HepG2 (cell line): Measurements from ENCODE around the gene RASGRP4. TPM values are rescaled to one million over a fixed set of nuclear protein-coding genes. Genes with fewer than 3 reads are reported as not detected.

Experiments used
- ASH2L ChIP-seq: fragments of 300-600, 200-600 bp; sonication (generic); IDR thresholded peaks from 2 replicates; pipeline ENCODE4 v1.7.0; 2017; ENCODE audit warnings: low read depth, mild to moderate bottlenecking, moderate library complexity, mixed read lengths, low read length; ENCODE audit not compliant: insufficient read length
- HDAC2 ChIP-seq: sonication (generic); formaldehyde crosslinking; IDR thresholded peaks from 2 replicates; pipeline ENCODE4 v1.4.0; 2020; ENCODE audit warnings: missing genetic modification reagents
- MED1 ChIP-seq: sonication (generic); formaldehyde crosslinking; IDR thresholded peaks from 2 replicates; pipeline ENCODE4 v1.4.0; 2020; ENCODE audit warnings: missing genetic modification reagents
- NCOA5 ChIP-seq: sonication (generic); formaldehyde crosslinking; IDR thresholded peaks from 2 replicates; pipeline ENCODE4 v1.4.0; 2020; ENCODE audit warnings: missing genetic modification reagents
- SP5 ChIP-seq: IDR thresholded peaks from 2 replicates; pipeline ENCODE4 v1.6.1; 2016; ENCODE audit warnings: low read depth, borderline replicate concordance
- TSC22D2 ChIP-seq: sonication (generic); formaldehyde crosslinking; IDR thresholded peaks from 2 replicates; pipeline ENCODE4 v1.5.1; 2020; ENCODE audit warnings: missing genetic modification reagents, mild to moderate bottlenecking, borderline replicate concordance
- ZNF124 ChIP-seq: sonication (generic); formaldehyde crosslinking; IDR thresholded peaks from 2 replicates; pipeline ENCODE4 v1.4.0; 2020; ENCODE audit warnings: missing genetic modification reagents
- ZNF3 ChIP-seq: IDR thresholded peaks from 2 replicates; pipeline ENCODE4 v1.7.0; 2017; ENCODE audit warnings: inconsistent platforms
- ZNF446 ChIP-seq: sonication (generic); formaldehyde crosslinking; IDR thresholded peaks from 2 replicates; pipeline ENCODE4 v1.5.0; 2020; ENCODE audit warnings: mild to moderate bottlenecking, missing genetic modification reagents
- ZNF577 ChIP-seq: sonication (generic); formaldehyde crosslinking; IDR thresholded peaks from 2 replicates; pipeline ENCODE4 v1.4.0; 2020; ENCODE audit warnings: mild to moderate bottlenecking, low read depth, missing genetic modification reagents, borderline replicate concordance
- ZNF841 ChIP-seq: sonication (generic); formaldehyde crosslinking; IDR thresholded peaks from 2 replicates; pipeline ENCODE4 v1.8.1; 2023; ENCODE audit warnings: missing genetic modification reagents, borderline replicate concordance
- polyA plus RNA-seq, 8 experiments: library from polyadenylated mRNA; depleted of rRNA in 3 of 8; stranded (reverse) in 7 of 8; unstranded in 1 of 8; fragments of >200 nt; fragmentation: Illumina TruSeq in 4 of 8; extraction: Trizol in 4 of 8; gene quantifications; 2 replicates each; pipeline versions ENCODE4 v1.2.1 to v1.2.3, GENCODE V29; 2011 to 2016; ENCODE audit warnings: low read depth in 4 of 8, missing spikeins in 1 of 8, mixed read lengths in 1 of 8; ENCODE audit not compliant: insufficient read depth in 1 of 8
- total RNA-seq, 5 experiments: library from RNA; depleted of rRNA; stranded (reverse); fragments of >200 nt; fragmentation: Illumina TruSeq; extraction: Trizol; gene quantifications; 2 replicates each; pipeline ENCODE4 v1.2.3, GENCODE V29; 2016; ENCODE audit warnings: low read depth in 1 of 5
- TF ChIP-seq, protein P1 (sequence below): IDR thresholded peaks from 2 replicates; pipeline ENCODE4 v1.4.0; 2020; ENCODE audit warnings: mild to moderate bottlenecking, missing genetic modification reagents
- TF ChIP-seq, protein P2 (sequence below): sonication (generic); formaldehyde crosslinking; conservative IDR thresholded peaks from 2 replicates; pipeline ENCODE4 v1.8.0; 2022; ENCODE audit warnings: low read depth, missing genetic modification reagents
- TF ChIP-seq, protein P3 (sequence below): sonication (generic); formaldehyde crosslinking; conservative IDR thresholded peaks from 2 replicates; pipeline ENCODE4 v1.4.0; 2020; ENCODE audit warnings: missing genetic modification reagents
- TF ChIP-seq, protein P4 (sequence below): sonication (generic); formaldehyde crosslinking; IDR thresholded peaks from 2 replicates; pipeline ENCODE4 v1.4.0; 2020; ENCODE audit warnings: missing genetic modification reagents

Gene RASGRP4
- total and polyA plus RNA-seq, 2 of the 13 experiments (the other 11 are each of a cell fraction or from before 2014, with no cell fraction given): not detected

DNA sequence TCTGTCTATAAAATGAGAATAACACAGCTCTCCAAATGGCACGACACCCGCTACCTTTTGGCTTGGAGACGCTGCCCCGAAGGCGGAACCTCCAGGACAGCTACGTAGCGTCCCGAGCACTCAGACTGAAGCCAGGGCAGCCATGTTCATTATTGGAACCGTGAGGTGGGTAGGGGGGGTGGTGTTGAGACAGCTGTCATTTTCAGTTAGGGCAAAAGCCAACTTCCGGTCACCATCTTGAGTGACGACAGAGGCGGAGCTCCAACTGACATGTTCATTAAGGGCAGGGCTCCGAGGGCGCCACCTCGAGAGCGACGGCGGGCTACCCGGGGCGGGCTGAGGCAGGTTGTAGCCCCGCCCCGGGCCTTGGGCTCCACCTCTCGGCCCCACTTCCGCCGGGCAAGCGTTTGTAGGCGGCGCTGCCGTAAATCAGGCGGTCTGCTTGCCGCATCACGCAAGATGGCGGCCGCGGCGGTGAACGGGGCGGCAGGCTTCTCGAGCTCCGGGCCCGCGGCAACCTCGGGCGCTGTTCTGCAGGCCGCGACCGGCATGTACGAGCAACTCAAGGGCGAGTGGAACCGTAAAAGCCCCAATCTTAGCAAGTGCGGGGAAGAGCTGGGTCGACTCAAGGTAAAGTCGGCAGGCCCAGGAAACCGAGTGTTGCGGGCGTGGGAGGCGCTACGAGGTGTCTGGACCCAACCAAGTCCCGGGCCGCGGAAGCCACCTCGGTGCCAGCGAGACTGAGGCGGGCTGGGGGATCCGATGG, 51.5 kb downstream of the RASGRP4 start, which contains the start of gene PSMD8 (continued):
- TF ChIP-seq, protein P1, sequence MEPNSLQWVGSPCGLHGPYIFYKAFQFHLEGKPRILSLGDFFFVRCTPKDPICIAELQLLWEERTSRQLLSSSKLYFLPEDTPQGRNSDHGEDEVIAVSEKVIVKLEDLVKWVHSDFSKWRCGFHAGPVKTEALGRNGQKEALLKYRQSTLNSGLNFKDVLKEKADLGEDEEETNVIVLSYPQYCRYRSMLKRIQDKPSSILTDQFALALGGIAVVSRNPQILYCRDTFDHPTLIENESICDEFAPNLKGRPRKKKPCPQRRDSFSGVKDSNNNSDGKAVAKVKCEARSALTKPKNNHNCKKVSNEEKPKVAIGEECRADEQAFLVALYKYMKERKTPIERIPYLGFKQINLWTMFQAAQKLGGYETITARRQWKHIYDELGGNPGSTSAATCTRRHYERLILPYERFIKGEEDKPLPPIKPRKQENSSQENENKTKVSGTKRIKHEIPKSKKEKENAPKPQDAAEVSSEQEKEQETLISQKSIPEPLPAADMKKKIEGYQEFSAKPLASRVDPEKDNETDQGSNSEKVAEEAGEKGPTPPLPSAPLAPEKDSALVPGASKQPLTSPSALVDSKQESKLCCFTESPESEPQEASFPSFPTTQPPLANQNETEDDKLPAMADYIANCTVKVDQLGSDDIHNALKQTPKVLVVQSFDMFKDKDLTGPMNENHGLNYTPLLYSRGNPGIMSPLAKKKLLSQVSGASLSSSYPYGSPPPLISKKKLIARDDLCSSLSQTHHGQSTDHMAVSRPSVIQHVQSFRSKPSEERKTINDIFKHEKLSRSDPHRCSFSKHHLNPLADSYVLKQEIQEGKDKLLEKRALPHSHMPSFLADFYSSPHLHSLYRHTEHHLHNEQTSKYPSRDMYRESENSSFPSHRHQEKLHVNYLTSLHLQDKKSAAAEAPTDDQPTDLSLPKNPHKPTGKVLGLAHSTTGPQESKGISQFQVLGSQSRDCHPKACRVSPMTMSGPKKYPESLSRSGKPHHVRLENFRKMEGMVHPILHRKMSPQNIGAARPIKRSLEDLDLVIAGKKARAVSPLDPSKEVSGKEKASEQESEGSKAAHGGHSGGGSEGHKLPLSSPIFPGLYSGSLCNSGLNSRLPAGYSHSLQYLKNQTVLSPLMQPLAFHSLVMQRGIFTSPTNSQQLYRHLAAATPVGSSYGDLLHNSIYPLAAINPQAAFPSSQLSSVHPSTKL (CRISPR knock-in tag): peak; percentile 32
- TF ChIP-seq ZNF577 (CRISPR knock-in tag) (no peak), ZNF124 (CRISPR knock-in tag) (0 out of 2 replicates have a peak, but pooled peaks have one; percentile 13), ASH2L (peak; percentile 90), ZNF841 (CRISPR knock-in tag) (no peak), HDAC2 (CRISPR knock-in tag) (no peak; the same call in 1 of the 2 replicates), SP5 (CRISPR knock-in tag) (peak; percentile 65), ZNF446 (no peak), MED1 (peak; percentile 70), TSC22D2 (CRISPR knock-in tag) (no peak), ZNF3 (no peak), NCOA5 (CRISPR knock-in tag) (no peak)
- TF ChIP-seq, protein P2, sequence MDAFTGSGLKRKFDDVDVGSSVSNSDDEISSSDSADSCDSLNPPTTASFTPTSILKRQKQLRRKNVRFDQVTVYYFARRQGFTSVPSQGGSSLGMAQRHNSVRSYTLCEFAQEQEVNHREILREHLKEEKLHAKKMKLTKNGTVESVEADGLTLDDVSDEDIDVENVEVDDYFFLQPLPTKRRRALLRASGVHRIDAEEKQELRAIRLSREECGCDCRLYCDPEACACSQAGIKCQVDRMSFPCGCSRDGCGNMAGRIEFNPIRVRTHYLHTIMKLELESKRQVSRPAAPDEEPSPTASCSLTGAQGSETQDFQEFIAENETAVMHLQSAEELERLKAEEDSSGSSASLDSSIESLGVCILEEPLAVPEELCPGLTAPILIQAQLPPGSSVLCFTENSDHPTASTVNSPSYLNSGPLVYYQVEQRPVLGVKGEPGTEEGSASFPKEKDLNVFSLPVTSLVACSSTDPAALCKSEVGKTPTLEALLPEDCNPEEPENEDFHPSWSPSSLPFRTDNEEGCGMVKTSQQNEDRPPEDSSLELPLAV (CRISPR knock-in tag): no peak
- TF ChIP-seq, protein P3, sequence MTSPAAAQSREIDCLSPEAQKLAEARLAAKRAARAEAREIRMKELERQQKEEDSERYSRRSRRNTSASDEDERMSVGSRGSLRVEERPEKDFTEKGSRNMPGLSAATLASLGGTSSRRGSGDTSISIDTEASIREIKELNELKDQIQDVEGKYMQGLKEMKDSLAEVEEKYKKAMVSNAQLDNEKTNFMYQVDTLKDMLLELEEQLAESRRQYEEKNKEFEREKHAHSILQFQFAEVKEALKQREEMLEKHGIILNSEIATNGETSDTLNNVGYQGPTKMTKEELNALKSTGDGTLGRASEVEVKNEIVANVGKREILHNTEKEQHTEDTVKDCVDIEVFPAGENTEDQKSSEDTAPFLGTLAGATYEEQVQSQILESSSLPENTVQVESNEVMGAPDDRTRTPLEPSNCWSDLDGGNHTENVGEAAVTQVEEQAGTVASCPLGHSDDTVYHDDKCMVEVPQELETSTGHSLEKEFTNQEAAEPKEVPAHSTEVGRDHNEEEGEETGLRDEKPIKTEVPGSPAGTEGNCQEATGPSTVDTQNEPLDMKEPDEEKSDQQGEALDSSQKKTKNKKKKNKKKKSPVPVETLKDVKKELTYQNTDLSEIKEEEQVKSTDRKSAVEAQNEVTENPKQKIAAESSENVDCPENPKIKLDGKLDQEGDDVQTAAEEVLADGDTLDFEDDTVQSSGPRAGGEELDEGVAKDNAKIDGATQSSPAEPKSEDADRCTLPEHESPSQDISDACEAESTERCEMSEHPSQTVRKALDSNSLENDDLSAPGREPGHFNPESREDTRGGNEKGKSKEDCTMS (CRISPR knock-in tag): no peak
- TF ChIP-seq, protein P4, sequence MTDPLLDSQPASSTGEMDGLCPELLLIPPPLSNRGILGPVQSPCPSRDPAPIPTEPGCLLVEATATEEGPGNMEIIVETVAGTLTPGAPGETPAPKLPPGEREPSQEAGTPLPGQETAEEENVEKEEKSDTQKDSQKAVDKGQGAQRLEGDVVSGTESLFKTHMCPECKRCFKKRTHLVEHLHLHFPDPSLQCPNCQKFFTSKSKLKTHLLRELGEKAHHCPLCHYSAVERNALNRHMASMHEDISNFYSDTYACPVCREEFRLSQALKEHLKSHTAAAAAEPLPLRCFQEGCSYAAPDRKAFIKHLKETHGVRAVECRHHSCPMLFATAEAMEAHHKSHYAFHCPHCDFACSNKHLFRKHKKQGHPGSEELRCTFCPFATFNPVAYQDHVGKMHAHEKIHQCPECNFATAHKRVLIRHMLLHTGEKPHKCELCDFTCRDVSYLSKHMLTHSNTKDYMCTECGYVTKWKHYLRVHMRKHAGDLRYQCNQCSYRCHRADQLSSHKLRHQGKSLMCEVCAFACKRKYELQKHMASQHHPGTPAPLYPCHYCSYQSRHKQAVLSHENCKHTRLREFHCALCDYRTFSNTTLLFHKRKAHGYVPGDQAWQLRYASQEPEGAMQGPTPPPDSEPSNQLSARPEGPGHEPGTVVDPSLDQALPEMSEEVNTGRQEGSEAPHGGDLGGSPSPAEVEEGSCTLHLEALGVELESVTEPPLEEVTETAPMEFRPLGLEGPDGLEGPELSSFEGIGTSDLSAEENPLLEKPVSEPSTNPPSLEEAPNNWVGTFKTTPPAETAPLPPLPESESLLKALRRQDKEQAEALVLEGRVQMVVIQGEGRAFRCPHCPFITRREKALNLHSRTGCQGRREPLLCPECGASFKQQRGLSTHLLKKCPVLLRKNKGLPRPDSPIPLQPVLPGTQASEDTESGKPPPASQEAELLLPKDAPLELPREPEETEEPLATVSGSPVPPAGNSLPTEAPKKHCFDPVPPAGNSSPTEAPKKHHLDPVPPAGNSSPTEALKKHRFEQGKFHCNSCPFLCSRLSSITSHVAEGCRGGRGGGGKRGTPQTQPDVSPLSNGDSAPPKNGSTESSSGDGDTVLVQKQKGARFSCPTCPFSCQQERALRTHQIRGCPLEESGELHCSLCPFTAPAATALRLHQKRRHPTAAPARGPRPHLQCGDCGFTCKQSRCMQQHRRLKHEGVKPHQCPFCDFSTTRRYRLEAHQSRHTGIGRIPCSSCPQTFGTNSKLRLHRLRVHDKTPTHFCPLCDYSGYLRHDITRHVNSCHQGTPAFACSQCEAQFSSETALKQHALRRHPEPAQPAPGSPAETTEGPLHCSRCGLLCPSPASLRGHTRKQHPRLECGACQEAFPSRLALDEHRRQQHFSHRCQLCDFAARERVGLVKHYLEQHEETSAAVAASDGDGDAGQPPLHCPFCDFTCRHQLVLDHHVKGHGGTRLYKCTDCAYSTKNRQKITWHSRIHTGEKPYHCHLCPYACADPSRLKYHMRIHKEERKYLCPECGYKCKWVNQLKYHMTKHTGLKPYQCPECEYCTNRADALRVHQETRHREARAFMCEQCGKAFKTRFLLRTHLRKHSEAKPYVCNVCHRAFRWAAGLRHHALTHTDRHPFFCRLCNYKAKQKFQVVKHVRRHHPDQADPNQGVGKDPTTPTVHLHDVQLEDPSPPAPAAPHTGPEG (CRISPR knock-in tag): no peak
